RWPE1 (cell line): ENCODE data around the gene CCDC88C.
A peak's percentile ranks its signal among the peaks of the same experiment; 100 is the strongest.

ENCODE experiments used
- CTCF ChIA-PET: fragments of 350-600 bp; sonication (Branson Sonifier 250); formaldehyde crosslinking; extraction: SDS; loops from one replicate; lab custom pipeline; 2021; lab: Yijun Ruan, JAX
- POLR2A ChIA-PET: fragments of 400-600 bp; formaldehyde crosslinking; extraction: SDS; loops from one replicate; lab custom pipeline; 2020; ENCODE audit warnings: antibody characterized with exemption; ENCODE audit not compliant: low non-redundant PET; lab: Yijun Ruan, JAX
- DNase-seq: peaks from one replicate; pipeline ENCODE4 v3.0.0; 2012; ENCODE audit warnings: low spot score
- H3K27ac ChIP-seq: fragments of 450-650 bp; 2 replicates; pipeline ENCODE4 v1.5.1; 2017
- CTCF ChIP-seq: fragments of 450-650 bp; conservative IDR thresholded peaks from 2 replicates; pipeline ENCODE4 v1.5.1; 2017; ENCODE audit warnings: low read depth, mild to moderate bottlenecking

CCDC88C gene

GRCh38 chr14:91383439-91383838 is 34.2 kb downstream of the CCDC88C start:
- no peak for TF ChIP-seq CTCF
- POLR2A ChIA-PET: no interaction called here
- CTCF ChIA-PET: no interaction called here
- peak overlapping the region; percentile 37 for H3K27ac ChIP-seq
- peak; percentile 57 for DNase-seq

- H3K27ac ChIP-seq: peak overlapping the region; percentile 53
- CTCF ChIA-PET: no interaction called here
- DNase-seq: no peak
- POLR2A ChIA-PET: no interaction called here
- no peak for TF ChIP-seq CTCF
Observed at GRCh38 chr14:91381801-91382670, 35.6 kb downstream of the CCDC88C start.

GRCh38 chr14:91380610-91381371 is 36.8 kb downstream of the CCDC88C start:
- no peak for DNase-seq
- POLR2A ChIA-PET: no interaction called here

GRCh38 chr14:91380123-91380522 is 37.5 kb downstream of the CCDC88C start:
- POLR2A ChIA-PET: no interaction called here
- peak overlapping the region; percentile 49; the same call in 1 of the 2 replicates for H3K27ac ChIP-seq
- CTCF ChIA-PET: no interaction called here
- TF ChIP-seq CTCF: no peak
- DNase-seq: no peak

More at GRCh38 chr14:91380610-91381371, 36.8 kb downstream of the CCDC88C start:
- peak overlapping the region; percentile 53 for H3K27ac ChIP-seq
- CTCF ChIA-PET: no interaction called here
- TF ChIP-seq CTCF: no peak

GRCh38 chr14:91379579-91379932 is 38.1 kb downstream of the CCDC88C start:
- no peak for DNase-seq
- peak overlapping the region; percentile 49 for H3K27ac ChIP-seq
- ChIA-PET POLR2A (no interaction called here), CTCF (interaction anchor here (0.6 kb wide), 2 partner anchors 34 to 48 kb away, joined by 3 to 4 read pairs; no protein-coding TSS in a partner anchor)
- TF ChIP-seq CTCF: no peak

- H3K27ac ChIP-seq: peak overlapping the region; percentile 49
- CTCF ChIA-PET: interaction anchor here (0.6 kb wide), 3 partner anchors 22 to 48 kb away, joined by 3 to 4 read pairs (median 3); no protein-coding TSS in a partner anchor
- POLR2A ChIA-PET: no interaction called here
- DNase-seq: no peak
- no peak for TF ChIP-seq CTCF
Observed at GRCh38 chr14:91378930-91379578, 38.6 kb downstream of the CCDC88C start.
